Rectal smooth muscle tissue (tissue), 1 donor: ENCODE results near the gene GOSR2.
"Not testable (repeated sequence)": the region's sequence is repeated elsewhere in the genome, so short reads cannot be mapped to it uniquely, and the experiment has no call there.

Experiments used
- H3K27ac ChIP-seq: one replicate; pipeline ENCODE4 v1.7.0; 2013; ENCODE audit warnings: low read depth, low read length, inconsistent platforms
- H3K27me3 ChIP-seq: one replicate; pipeline ENCODE4 v1.7.0; 2013; ENCODE audit warnings: low read length; ENCODE audit not compliant: control insufficient read depth, insufficient read depth
- H3K36me3 ChIP-seq: one replicate; pipeline ENCODE4 v1.7.0; 2013; ENCODE audit warnings: low read length; ENCODE audit not compliant: control insufficient read depth, insufficient read depth
- H3K4me1 ChIP-seq: one replicate; pipeline ENCODE4 v1.7.0; 2013; ENCODE audit warnings: low read length; ENCODE audit not compliant: control insufficient read depth, insufficient read depth
- H3K4me3 ChIP-seq: one replicate; pipeline ENCODE4 v1.7.0; 2013; ENCODE audit warnings: low read length
- H3K9ac ChIP-seq: one replicate; pipeline ENCODE4 v1.7.0; 2013; ENCODE audit warnings: low read length

The GOSR2 gene

DNA sequence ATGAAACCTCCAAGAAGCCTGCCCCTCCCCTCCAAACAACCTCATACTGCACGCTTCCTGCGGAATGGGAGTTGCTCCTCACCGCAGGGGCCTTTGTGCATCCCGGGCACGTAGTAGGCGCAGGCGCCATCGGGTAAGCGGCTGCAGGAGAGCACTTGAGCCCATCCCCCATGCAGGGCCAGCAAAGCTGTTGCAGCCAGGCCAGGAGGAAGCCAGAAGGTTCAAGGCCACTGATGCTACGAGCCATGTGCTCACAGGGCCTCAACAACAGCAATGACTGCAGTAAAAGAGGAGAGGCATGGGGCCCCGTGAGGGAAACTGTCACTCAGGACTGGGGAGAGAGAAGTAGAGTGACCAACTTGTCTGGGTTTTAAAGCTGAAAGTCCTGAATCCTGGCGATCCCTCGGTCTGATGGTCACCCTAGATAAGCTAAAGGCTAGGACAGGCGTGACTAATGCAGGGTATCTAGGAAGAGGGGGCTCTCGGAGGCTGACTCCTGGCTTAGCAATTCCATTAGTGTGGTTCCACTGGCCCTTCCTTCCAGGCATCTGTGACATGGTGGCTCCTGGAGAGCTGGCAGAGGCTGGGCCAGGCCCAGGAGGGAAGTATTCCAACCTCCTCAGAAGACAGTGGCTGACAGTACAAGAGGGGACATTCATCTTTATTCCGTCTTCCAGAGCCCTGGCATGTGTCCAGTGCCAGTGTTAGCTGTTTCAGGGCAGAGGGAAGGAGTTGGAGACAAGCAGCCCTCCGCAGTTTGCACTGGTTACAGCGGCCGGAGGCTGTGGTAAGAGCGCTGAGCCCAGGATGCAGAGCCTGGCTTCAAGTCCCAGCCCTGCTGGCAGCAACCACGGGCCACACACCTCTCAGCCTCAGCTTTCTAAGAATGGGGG lies 20.8 kb downstream of the GOSR2 start:
- H3K9ac ChIP-seq = no peak overlapping the region
- H3K27ac ChIP-seq = no peak overlapping the region
- no peak overlapping the region for H3K4me3 ChIP-seq
- peaks cover 14% of the 10 kb centered on the region for H3K36me3 ChIP-seq
- no peaks in the 10 kb centered on the region for H3K27me3 ChIP-seq
- H3K4me1 ChIP-seq = peaks cover 3% of the 10 kb centered on the region

DNA sequence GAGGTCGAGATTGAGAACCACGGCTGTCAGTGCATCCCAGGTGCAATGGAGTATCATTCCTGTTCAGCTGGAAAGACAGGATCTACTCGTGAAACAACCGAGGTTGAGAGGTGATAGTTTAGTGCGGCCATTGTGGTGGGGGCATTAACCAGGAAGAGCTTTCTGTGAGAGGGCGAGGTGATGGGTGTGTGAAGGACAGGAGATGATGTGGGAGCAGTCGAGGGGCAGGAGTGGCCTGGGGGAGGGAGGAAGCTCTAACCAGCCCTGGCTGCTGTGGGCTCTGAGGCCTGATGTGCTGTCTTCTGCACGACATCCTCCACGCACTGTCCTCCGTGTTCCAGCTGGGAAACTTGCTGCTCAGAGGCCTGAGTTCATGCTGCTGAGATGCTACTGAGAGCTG lies 22.0 kb downstream of the GOSR2 start:
- Histone ChIP-seq H3K27ac (no peak overlapping the region), H3K27me3 (no peaks in the 10 kb centered on the region), H3K4me3 (no peak overlapping the region), H3K36me3 (peaks cover 5% of the 10 kb centered on the region), H3K4me1 (peaks cover 3% of the 10 kb centered on the region), H3K9ac (no peak overlapping the region)

DNA sequence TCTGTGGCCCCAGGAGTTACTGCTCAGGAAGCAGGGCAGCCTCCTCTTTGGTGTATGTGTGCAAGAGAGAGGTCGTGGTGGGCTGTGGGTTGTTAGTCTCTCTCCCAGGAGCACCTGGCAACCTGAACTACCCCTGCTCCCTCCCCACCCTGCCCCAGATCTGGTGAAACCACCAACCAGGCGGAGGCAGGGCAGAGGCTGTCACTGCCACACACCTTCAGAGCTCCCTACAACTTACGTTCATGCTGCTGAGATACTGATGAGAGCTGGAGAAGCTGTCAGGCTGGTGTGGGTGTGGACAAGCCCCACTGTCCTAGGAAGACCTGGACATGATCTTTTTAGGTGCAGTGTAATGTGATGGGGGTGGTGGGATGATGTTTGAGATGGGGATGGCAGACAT lies 24.3 kb downstream of the GOSR2 start:
- Histone ChIP-seq H3K36me3 (no peaks in the 10 kb centered on the region), H3K4me3 (no peak overlapping the region), H3K27me3 (no peaks in the 10 kb centered on the region), H3K27ac (no peak overlapping the region), H3K9ac (no peak overlapping the region), H3K4me1 (peaks cover 3% of the 10 kb centered on the region)

DNA sequence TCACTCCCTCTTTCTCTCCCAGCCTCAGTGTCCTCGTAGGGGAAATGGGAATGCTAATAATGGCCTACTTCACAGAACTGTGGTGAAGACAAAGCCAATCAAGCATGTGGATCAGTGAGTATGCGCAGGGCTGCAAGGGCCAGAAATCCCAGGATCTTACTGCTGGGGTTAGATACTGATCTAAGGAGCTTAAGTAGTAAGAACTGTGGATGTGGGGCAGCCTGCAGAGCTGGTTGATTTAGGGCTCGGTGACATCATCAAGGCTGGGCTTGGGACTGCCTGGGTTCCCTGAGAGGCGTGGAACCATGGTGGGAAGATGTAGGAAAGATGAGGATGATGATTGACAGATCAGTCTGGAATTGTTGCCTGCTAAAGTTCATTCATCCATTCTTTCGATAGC lies 25.6 kb downstream of the GOSR2 start:
- no peaks in the 10 kb centered on the region for H3K27me3 ChIP-seq
- no peak overlapping the region for H3K27ac ChIP-seq
- H3K4me3 ChIP-seq = no peak overlapping the region
- no peaks in the 10 kb centered on the region for H3K36me3 ChIP-seq
- H3K4me1 ChIP-seq = peaks cover 1% of the 10 kb centered on the region
- H3K9ac ChIP-seq = no peak overlapping the region

DNA sequence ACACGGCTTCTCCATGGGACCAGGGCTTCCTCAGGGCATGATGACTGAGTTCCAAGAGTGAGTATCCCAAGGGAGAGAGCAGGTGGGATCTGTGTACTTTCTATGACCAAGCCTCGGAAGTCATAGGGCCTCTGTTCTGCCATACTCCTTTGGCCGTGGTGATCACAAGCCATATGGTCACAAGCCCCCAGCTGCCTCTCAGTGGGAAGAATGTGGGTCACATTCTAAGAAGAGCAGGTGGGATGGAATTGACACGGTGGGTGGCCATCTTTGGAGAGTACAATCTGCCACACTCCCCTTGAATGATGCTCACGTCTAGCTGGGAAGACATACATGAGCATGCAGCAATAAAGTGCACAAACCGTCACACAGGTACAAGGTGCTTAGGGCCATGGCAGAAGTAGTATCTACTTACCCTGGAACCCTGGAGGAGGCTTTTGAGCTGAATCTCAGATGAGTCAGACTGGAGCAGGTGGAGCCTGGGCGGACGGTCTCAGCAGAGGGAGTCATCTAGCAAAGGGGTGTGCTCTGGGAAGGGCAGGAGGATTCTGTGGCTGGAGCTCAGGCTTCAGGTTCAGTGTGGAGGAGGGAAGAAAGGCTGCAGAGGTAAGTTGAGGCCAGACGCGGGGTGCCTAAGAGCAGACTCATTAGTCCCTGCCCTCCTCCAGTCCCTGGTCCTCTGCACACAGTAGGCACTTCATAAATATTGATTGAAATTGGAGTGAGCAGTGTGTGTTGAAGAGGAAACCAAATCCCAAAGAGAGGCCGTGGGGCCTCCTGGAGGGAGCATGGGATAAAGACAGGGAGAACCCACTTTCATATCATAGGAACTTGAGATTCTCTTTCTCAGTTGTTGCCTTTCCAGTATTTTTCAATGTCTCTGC lies 26.6 kb downstream of the GOSR2 start:
- no peaks in the 10 kb centered on the region for H3K4me1 ChIP-seq

DNA sequence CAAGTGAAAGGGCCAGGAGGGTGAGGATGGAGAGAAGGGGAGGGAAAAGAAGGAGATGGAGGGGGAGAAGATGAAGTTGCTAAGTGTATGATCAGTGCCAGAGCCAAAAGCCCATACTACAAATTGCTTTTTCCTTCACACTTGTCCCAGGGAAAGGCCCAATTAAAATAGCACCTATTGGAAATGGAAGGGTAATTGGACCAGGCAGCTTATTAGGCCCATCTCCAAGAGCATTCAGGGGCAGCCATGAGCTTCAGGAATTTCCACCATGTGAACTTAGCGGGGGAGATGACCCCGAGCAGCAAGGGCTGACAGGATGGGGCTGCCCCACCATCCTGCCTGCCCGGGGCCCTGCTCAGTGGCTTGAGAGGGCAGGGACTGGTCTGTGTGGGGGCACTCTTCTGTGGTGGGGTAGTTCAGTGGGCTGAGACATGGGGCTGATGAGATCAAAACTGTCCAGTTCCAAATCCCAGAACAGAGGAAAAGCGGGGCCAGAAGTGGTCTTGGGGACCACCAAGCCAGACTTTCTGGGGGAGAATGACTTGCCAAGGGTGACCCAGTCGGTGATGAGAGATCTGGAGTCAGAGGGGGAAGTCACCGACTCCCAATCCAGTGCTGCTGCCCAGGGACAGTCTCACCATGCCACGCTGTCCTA lies 27.5 kb downstream of the GOSR2 start:
- Histone ChIP-seq H3K4me1 (no peaks in the 10 kb centered on the region), H3K4me3 (no peak overlapping the region), H3K27me3 (no peaks in the 10 kb centered on the region), H3K9ac (no peak overlapping the region), H3K27ac (no peak overlapping the region), H3K36me3 (no peaks in the 10 kb centered on the region)

More for the DNA sequence above, 26.6 kb downstream of the GOSR2 start:
- no peaks in the 10 kb centered on the region for H3K36me3 ChIP-seq
- no peak overlapping the region for H3K27ac ChIP-seq
- H3K9ac ChIP-seq = no peak overlapping the region
- no peak overlapping the region for H3K4me3 ChIP-seq
- no peaks in the 10 kb centered on the region for H3K27me3 ChIP-seq

DNA sequence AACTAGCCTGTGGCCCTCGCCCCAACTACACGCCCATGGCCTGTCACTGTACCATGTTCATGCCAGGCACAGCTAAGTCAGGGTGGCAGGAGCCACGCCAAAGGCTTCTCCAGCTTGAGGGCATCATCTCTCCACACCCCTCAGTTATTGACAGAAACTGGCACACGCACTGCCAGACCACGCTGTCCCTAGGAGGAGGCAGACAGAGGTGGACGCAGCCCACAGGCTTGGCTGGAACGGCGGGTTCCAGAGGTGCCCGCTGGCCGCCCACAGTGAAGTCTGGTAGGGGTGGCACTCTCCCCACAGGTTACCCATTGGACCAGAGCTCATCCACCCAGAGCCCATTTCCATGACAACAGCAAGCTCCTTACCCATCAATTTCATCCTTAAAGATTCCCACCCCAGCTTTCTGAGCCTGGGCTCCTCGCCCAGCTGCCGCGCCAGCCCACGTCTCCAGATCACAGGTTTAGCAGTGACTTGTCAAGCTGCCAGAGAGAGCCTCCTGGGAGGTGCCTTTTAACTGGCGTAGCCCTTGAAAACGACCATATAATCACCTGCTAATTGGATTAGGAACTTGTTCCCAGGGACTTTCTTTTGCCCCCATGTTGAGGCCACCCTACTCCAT lies 28.1 kb downstream of the GOSR2 start:
- H3K4me3 ChIP-seq = no peak overlapping the region
- no peak overlapping the region for H3K27ac ChIP-seq
- H3K36me3 ChIP-seq = no peaks in the 10 kb centered on the region
- no peaks in the 10 kb centered on the region for H3K4me1 ChIP-seq
- H3K27me3 ChIP-seq = no peaks in the 10 kb centered on the region
- H3K9ac ChIP-seq = no peak overlapping the region

DNA sequence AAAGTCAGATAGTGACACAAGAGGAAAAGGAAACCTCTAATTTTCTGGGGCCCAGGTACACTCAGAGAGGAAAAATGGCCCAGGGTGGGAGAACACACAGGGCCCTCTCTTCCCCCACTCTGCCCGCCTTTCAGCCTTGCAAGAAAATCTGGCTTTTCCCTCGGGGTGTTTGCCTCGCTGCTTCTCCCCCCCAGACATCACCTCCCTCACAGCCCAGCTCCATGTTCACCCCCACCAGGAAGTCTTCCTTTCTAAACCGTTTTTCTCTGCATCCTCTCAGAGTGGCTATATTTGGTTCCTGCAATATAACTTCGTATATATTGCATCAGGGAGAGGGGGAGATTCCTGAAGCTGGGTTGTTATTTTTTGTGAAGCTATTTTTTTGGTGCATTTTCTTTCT lies 28.7 kb downstream of the GOSR2 start:
- Histone ChIP-seq H3K27me3 (no peaks in the 10 kb centered on the region), H3K36me3 (no peaks in the 10 kb centered on the region), H3K27ac (no peak overlapping the region), H3K9ac (no peak overlapping the region), H3K4me1 (no peaks in the 10 kb centered on the region), H3K4me3 (no peak overlapping the region)

DNA sequence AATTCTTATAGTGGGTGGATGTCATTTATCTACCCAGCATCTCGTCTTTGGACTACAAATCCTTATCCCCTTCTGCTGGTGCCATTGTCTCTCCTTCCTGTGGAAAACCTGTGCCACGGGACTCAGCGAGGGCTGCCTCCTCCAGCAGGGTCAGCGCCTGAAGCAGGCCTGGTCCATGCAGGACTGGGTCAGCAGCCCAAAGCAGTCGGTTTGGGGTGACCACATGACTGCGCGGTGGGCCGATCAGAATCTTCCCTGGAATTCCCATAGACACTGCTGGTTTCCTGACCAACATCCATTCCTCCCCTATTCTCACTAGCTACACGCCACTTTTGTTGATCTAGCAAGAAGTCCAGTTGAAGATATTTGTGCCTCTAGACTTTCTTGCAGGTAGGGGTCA lies 29.2 kb downstream of the GOSR2 start:
- Histone ChIP-seq H3K27me3 (no peaks in the 10 kb centered on the region), H3K27ac (no peak overlapping the region), H3K4me3 (no peak overlapping the region), H3K9ac (no peak overlapping the region), H3K36me3 (no peaks in the 10 kb centered on the region), H3K4me1 (no peaks in the 10 kb centered on the region)

DNA sequence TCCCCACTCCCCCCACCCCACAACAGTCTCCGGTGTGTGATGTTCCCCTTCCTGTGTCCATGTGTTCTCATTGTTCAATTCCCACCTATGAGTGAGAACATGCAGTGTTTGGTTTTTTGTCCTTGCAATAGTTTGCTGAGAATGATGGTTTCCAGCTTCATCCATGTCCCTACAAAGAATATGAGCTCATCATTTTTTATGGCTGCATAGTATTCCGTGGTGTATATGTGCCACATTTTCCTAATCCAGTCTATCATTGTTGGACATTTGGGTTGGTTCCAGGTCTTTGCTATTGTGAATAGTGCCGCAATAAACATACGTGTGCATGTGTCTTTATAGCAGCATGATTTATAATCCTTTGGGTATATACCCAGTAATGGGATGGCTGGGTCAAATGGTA lies 30.2 kb downstream of the GOSR2 start:
- H3K27me3 ChIP-seq, H3K4me1 ChIP-seq, H3K4me3 ChIP-seq, H3K27ac ChIP-seq, H3K9ac ChIP-seq, H3K36me3 ChIP-seq: not testable (repeated sequence)

DNA sequence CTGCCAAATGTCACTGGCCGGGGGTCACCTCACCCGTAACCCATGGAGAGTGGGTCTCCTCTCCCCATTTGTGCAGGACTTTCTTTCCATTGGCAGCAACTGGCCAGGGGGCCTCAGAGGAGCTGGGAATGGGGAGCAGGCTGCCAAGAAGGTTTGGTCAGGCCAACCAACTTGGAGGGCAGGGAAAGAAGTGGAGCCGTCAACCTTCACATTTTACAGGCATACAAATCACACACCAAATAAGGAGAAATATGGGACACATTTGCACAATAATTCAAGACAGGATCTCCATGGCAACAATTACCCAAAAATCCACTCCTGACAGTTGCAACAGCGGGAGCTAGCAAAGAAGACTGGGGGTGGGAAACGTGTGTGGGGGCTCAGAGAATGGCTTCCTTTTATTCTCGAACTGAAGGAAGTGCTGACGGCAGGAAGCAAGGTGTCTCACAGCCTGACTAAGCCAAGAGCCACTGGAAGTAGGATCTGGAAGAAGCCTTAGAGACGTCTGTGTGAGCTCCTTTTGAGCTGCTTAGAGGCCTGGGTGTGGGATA lies 35.2 kb downstream of the GOSR2 start:
- Histone ChIP-seq H3K9ac (no peak overlapping the region), H3K36me3 (no peaks in the 10 kb centered on the region), H3K27ac (no peak overlapping the region), H3K4me3 (no peak overlapping the region), H3K27me3 (no peaks in the 10 kb centered on the region), H3K4me1 (no peaks in the 10 kb centered on the region)

DNA sequence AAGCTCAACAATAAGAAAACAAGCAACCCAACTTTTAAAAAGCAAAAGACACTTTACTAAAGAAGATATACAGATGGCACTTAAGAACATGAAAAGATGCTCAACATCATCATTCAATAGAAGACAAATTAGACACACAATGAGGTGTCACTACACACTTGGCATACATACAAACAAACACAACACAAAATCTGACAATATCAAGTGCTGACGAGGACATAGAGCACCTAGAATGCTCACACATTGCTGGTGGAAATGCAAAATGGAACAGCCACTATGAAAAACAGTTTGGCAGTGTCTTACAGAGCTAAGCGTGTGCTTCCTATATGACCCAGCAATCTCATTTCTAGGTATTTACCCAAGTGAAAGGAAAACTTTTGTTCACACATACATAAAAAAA lies 37.2 kb downstream of the GOSR2 start:
- Histone ChIP-seq H3K36me3 (no peaks in the 10 kb centered on the region), H3K27ac (no peak overlapping the region), H3K9ac (no peak overlapping the region), H3K27me3 (no peaks in the 10 kb centered on the region), H3K4me3 (no peak overlapping the region), H3K4me1 (no peaks in the 10 kb centered on the region)
